GM12878 (cell line): ENCODE data around the gene CCR8. TPM values are rescaled to one million over a fixed set of nuclear protein-coding genes. Genes with fewer than 3 reads are reported as not detected.

Experiments used
- ATAC-seq: fragments of 200-7000 bp; cut with Tn5 transposase; 3 replicates; pipeline ENCODE4 v1.9.1; 2020; ENCODE audit warnings: mild to moderate bottlenecking, moderate library complexity
- BruUV-seq: library from RNA; stranded (reverse); fragments of 400-500 nt; replicated peaks from 2 replicates; lab custom pipeline; 2021; lab: Mats Ljungman, UMichigan
- CTCF ChIA-PET: fragments of 300-600 bp; sonication (Branson Sonifier 250); formaldehyde crosslinking; extraction: SDS; loops from one replicate; lab custom pipeline; 2021; ENCODE audit warnings: inconsistent platforms; lab: Yijun Ruan, JAX
- POLR2A ChIA-PET: fragments of 350-600 bp; formaldehyde crosslinking; extraction: SDS; loops from one replicate; lab custom pipeline; 2021; ENCODE audit warnings: inconsistent platforms; lab: Charles Lee
- RAD21 ChIA-PET: fragments of 300-600 bp; sonication (Branson Sonifier 250); formaldehyde crosslinking; loops from one replicate; lab custom pipeline; 2023; ENCODE audit warnings: antibody characterized with exemption; ENCODE audit not compliant: unreplicated experiment; lab: Charles Lee
- SMC1A ChIA-PET: fragments of 300-600 bp; sonication (Branson Sonifier 250); formaldehyde crosslinking; loops from one replicate; lab custom pipeline; 2023; ENCODE audit not compliant: unreplicated experiment, uncharacterized antibody; lab: Charles Lee
- DNase-seq: peaks from one replicate; pipeline ENCODE4 v3.0.0-alpha.2; 2011; ENCODE audit warnings: low read depth, low spot score
- FAIRE-seq: peaks from 3 replicates; lab custom pipeline; 2011; peaks lifted over from hg19 to GRCh38; lab: Jason Lieb, UNC
- H2AFZ ChIP-seq: 2 replicates; pipeline ENCODE4 v1.6.0; 2011; ENCODE audit warnings: low read depth, low read length, control low read depth; ENCODE audit not compliant: control insufficient read depth
- H3K27ac ChIP-seq: 2 replicates; pipeline ENCODE4 v1.5.1; 2011; ENCODE audit warnings: control low read depth; ENCODE audit not compliant: control insufficient read depth, insufficient read depth
- H3K27me3 ChIP-seq, 2 experiments: replicated peaks in 1 of 2; 2 replicates each; pipeline versions ENCODE4 v1.6.0 to v1.6.1; 2011; ENCODE audit warnings: low read length in 1 of 2; ENCODE audit not compliant: control insufficient read depth in 2 of 2, insufficient read depth in 2 of 2
- H3K36me3 ChIP-seq, 2 experiments: 2 replicates each; pipeline ENCODE4 v1.5.1; 2011; ENCODE audit warnings: low read length in 1 of 2; ENCODE audit not compliant: control insufficient read depth in 2 of 2, insufficient read depth in 2 of 2
- H3K4me1 ChIP-seq: 2 replicates; pipeline ENCODE4 v1.6.1; 2011; ENCODE audit warnings: mild to moderate bottlenecking, low read length, moderate library complexity, mixed read lengths; ENCODE audit not compliant: control insufficient read depth, insufficient read depth
- H3K4me2 ChIP-seq: 2 replicates; pipeline ENCODE4 v1.6.0; 2011; ENCODE audit warnings: control low read depth; ENCODE audit not compliant: control insufficient read depth, insufficient read depth
- H3K4me3 ChIP-seq: fragments of 200-600 bp; sonication (generic); 2 replicates; pipeline ENCODE4 v1.5.1; 2016
- H3K79me2 ChIP-seq: 2 replicates; pipeline ENCODE4 v1.6.0; 2011; ENCODE audit warnings: low read length; ENCODE audit not compliant: control insufficient read depth, insufficient read depth
- H3K9ac ChIP-seq: 2 replicates; pipeline ENCODE4 v1.8.0; 2011; ENCODE audit warnings: low read length, control low read depth, mixed read lengths; ENCODE audit not compliant: control insufficient read depth, insufficient read depth
- H3K9me3 ChIP-seq: replicated peaks from 3 replicates; pipeline ENCODE4 v1.5.1; 2011; ENCODE audit warnings: mild to moderate bottlenecking, low read length; ENCODE audit not compliant: control insufficient read depth, insufficient read depth
- H4K20me1 ChIP-seq: 2 replicates; pipeline ENCODE4 v1.6.0; 2011; ENCODE audit not compliant: control insufficient read depth, insufficient read depth
- ATF7 ChIP-seq: fragments of 450-650 bp; IDR thresholded peaks from 2 replicates; pipeline ENCODE4 v1.6.1; 2016; ENCODE audit warnings: low read depth, mild to moderate bottlenecking
- CEBPZ ChIP-seq: fragments of 150-350 bp; IDR thresholded peaks from 2 replicates; pipeline ENCODE4 v1.6.1; 2016; ENCODE audit warnings: low read depth, low read length
- ESRRA ChIP-seq: IDR thresholded peaks from 2 replicates; pipeline ENCODE4 v1.6.1; 2012; ENCODE audit warnings: mild to moderate bottlenecking, low read length, improper control_type of control experiment
- HDAC2 ChIP-seq: fragments of 200-600 bp; sonication (generic); IDR thresholded peaks from 2 replicates; pipeline ENCODE4 v1.6.1; 2017
- KLF5 ChIP-seq: fragments of 450-650 bp; IDR thresholded peaks from 2 replicates; pipeline ENCODE4 v1.6.1; 2014; ENCODE audit warnings: mild to moderate bottlenecking; ENCODE audit not compliant: partially characterized antibody
- MEF2B ChIP-seq: fragments of 450-650 bp; IDR thresholded peaks from 2 replicates; pipeline ENCODE4 v1.6.1; 2018; ENCODE audit warnings: mild to moderate bottlenecking, moderate library complexity; ENCODE audit not compliant: partially characterized antibody, poor library complexity, severe bottlenecking
- MTA2 ChIP-seq: fragments of 450-650 bp; IDR thresholded peaks from 2 replicates; pipeline ENCODE4 v1.6.1; 2016; ENCODE audit warnings: low read depth, mild to moderate bottlenecking, moderate library complexity
- NFIC ChIP-seq: IDR thresholded peaks from 2 replicates; pipeline ENCODE4 v1.6.1; 2012; ENCODE audit warnings: low read depth, mild to moderate bottlenecking, inconsistent platforms, low read length, moderate library complexity
- NFYB ChIP-seq: IDR thresholded peaks from 2 replicates; pipeline ENCODE4 v1.6.1; 2011; ENCODE audit warnings: low read depth, mild to moderate bottlenecking, low read length, improper control_type of control experiment, moderate library complexity; ENCODE audit not compliant: insufficient read depth
- RCOR1 ChIP-seq: conservative IDR thresholded peaks from 2 replicates; pipeline ENCODE4 v1.6.1; 2012; ENCODE audit warnings: low read depth, low read length, improper control_type of control experiment
- SREBF2 ChIP-seq: IDR thresholded peaks from 2 replicates; pipeline ENCODE4 v1.6.1; 2012; ENCODE audit warnings: mild to moderate bottlenecking, low read length
- USF2 ChIP-seq: IDR thresholded peaks from 2 replicates; pipeline ENCODE4 v1.6.1; 2011; ENCODE audit warnings: low read depth, low read length, improper control_type of control experiment, borderline replicate concordance
- in situ Hi-C: fragments of 300-500 bp; cut with MboI; formaldehyde crosslinking; loops from 9 replicates; pipeline ENCODE4 v1.14.3; 2018; ENCODE audit warnings: mixed read lengths
- intact Hi-C: fragments of 100-400 bp; cut with micrococcal nuclease; formaldehyde crosslinking; loops from one replicate; pipeline ENCODE4 v1.14.2; 2022; ENCODE audit not compliant: unreplicated experiment
- polyA plus RNA-seq, 11 experiments: library from polyadenylated mRNA; depleted of rRNA in 4 of 11; unstranded in 6 of 11; stranded (reverse) in 5 of 11; fragments of >200 nt; fragmentation: Nextera tagmentation in 4 of 11; fragmentation: Illumina TruSeq in 1 of 11; extraction: Ambion mirVana in 4 of 11; extraction: Trizol in 1 of 11; gene quantifications; 1 replicate in 1 of 11; 2 replicates in 10 of 11; pipeline versions ENCODE4 v1.2.1 to v1.2.3, GENCODE V29; 2011 to 2016; ENCODE audit warnings: inconsistent platforms in 2 of 11, missing spikeins in 2 of 11, low read depth in 1 of 11
- total RNA-seq, 4 experiments: library from RNA; depleted of rRNA in 3 of 4; stranded (reverse); fragments of >200 nt in 3 of 4; fragmentation: Illumina TruSeq in 1 of 4; extraction: Trizol in 1 of 4; gene quantifications; 2 replicates each; pipeline versions ENCODE4 v1.2.1 to v1.2.3, GENCODE V29; 2013 to 2021

Gene CCR8
- total and polyA plus RNA-seq, 10 of the 15 experiments (the other 5 are each of a cell fraction or from before 2014, with no cell fraction given): 5.2 to 28.8 (median 15.6) TPM

GRCh38 chr3:39330824-39331223 lies 1.3 kb downstream of the CCR8 start:
- H3K9ac ChIP-seq: no peak overlapping the region
- peaks cover 23% of the 10 kb centered on the region for H3K4me1 ChIP-seq
- H3K9me3 ChIP-seq: no peaks in the 10 kb centered on the region
- DNase-seq (no peak), FAIRE-seq (no peak), ATAC-seq (no peak)
- intact Hi-C loops: no loop called here
- no TSS peak for BruUV-seq
- CTCF ChIA-PET: interaction anchor here (1.1 to 3.1 kb wide), 2 partner anchors 39 to 43 kb away, joined by 3 to 15 read pairs; no protein-coding TSS in a partner anchor
- in situ Hi-C loops: no loop called here
- H3K4me2 ChIP-seq: no peak overlapping the region; the same call in 1 of the 2 replicates
- RAD21 ChIA-PET: interaction anchor here (0.6 to 2.9 kb wide), 6 partner anchors 16 to 47 kb away, joined by 3 to 15 read pairs (median 4); no protein-coding TSS in a partner anchor
- SMC1A ChIA-PET: interaction anchor here (0.6 to 5.4 kb wide), 9 partner anchors 10 to 77 kb away, joined by 3 to 34 read pairs (median 3); no protein-coding TSS in a partner anchor
- POLR2A ChIA-PET: interaction anchor here (0.7 to 2.0 kb wide), 3 partner anchors 17 to 47 kb away, joined by 3 to 8 read pairs (median 6); no protein-coding TSS in a partner anchor
- H3K27ac ChIP-seq: peak overlapping the region; percentile 48; the same call in 1 of the 2 replicates
- no peaks in the 10 kb centered on the region for H3K79me2 ChIP-seq
- no peaks in the 10 kb centered on the region for H3K36me3 ChIP-seq
- peak overlapping the region; percentile 65 for H2AFZ ChIP-seq
- TF ChIP-seq RCOR1 (no peak), NFYB (no peak), KLF5 (no peak), ATF7 (no peak), MEF2B (no peak), MTA2 (no peak), SREBF2 (no peak), NFIC (no peak), USF2 (no peak), ESRRA (no peak), CEBPZ (no peak), HDAC2 (no peak)
- no peaks in the 10 kb centered on the region for H3K27me3 ChIP-seq
- H3K4me3 ChIP-seq: no peak overlapping the region
- no peaks in the 10 kb centered on the region for H4K20me1 ChIP-seq
